AML-193 (cell line): ENCODE results near the gene CD48.
A peak's percentile ranks its signal among the peaks of the same experiment; 100 is the strongest.
"Not testable (repeated sequence)": the region's sequence is repeated elsewhere in the genome, so short reads cannot be mapped to it uniquely, and the experiment has no call there.

ENCODE experiments used
- DNase-seq, 2 experiments: peaks; one replicate each; lab custom pipeline; 2025; lab: John Stamatoyannopoulos, UW

The CD48 gene

DNA sequence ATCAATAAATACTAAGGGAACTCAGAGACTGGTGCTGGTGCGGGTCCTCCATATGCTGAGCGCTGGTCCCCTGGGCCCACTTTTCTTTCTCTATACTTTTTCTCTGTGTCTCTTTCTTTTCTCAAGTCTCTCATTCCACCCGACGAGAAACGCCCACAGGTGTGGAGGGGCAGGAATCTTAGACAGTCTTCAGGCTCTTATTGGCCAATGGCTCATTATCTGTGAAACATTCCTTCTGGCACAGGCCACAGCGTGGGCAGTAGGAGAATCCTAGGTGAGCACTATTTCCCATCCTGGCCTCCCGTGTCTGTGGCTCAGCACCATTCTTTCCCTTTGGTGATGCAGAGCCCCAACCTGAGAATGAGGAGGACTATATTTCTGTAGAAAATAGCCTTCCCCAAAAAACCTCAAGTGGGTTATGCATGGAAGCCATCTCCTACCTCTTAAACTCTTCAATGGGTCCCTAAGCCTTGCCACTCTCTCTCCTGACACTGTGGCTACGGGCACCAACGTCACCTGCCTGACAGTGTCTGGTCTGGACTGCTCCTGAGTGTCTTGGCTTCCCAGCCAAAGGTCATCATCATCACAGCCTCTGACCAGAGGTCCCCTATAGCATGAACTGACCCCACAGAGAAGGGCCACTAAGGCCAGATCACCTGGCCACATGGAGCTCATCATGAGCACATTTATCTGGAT is 58.5 kb downstream of the CD48 start:
- DNase-seq = no peak

- not testable (repeated sequence) for DNase-seq
Measured at GRCh38 chr1:160652065-160652641, 59.5 kb downstream of the CD48 start.

DNA sequence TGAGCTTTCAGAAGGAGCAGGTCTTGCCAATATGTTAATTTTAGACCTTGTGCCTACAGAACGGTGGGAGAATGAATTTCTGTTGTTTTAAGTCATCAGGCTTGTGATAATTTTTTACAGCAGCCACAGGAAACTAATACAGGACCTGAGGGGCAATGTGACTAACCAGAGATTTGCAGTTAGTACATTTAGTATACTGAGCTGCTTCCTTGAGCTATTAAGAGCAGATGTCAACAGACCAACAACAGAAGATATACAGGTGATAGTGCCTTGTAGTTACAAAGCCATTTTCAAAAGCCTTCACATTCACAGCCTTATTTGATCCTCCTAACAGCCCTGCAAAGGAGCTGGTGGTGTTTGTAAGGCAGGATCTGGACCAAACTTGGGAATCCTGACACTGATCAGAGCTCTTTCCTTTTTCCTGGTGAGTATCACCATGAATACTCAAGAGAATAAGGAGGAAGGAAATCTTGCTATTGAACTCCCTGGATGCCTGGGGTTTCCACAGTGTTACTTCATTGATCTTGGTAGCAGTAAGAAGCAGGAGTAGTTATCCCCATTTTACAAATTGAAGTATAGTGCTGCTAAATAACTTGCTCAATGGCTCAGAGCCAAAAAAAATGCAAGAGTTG is 60.1 kb downstream of the CD48 start:
- DNase-seq = no peak

- DNase-seq = no peak
Measured at GRCh38 chr1:160647329-160647720, 64.3 kb downstream of the CD48 start.

DNA sequence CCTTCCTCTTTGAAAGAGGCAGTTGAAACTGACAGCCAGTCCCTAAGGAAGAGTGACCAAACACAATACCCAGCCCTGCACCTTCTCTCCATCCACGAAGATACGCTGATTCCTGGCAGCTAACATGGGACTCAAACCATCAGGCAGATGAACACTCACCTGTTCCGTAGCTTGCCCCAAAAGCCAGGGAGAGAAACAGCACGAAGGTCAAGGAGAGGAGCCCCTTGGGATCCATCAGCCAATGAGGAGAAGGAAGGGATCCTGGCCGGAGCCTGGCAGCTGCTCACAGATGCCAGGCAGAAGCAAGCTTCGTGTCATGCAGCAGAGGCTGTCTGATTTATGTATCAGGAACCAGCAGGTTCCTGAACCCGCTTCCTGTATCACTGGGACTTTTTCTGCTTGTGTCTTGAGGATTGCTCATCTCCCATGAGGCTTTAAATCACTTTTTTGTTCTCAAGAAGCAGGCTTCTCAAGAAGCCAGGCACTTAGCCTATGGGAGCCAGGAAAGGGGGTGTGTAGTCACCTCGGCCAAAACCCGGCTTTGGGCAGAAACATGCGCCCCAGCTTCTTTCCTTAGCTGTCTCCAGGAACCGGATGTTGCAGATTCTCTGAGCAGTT is 64.8 kb downstream of the CD48 start, which contains the start of gene SLAMF1:
TSS of gene SLAMF1 (minus strand) at position 334 of the 618 bp plus-strand sequence. CDS start at position 235, 99 bp downstream.
- DNase-seq = no peak

DNA sequence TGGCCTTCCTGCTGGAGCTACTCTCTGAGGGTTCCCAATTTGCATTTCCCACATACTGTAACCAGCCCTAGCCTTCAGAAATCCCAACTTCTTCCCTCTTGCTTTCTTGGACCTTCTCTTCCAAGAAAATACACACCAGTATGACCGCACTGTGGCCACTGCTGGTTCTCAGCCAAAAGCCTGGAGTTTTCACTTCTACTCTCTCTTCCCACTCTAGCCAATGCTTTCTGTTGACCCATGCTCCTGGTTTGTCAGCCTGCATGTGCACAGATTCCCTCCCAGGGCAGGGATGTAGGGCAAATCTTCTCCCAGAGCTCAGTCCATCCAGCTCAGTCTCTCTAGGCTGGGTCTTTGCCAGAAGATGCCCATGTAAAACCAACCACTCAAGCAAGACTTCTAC is 65.4 kb downstream of the CD48 start:
- DNase-seq = no peak

GRCh38 chr1:160645386-160646130 is 66.1 kb downstream of the CD48 start:
- no peak for DNase-seq

DNA sequence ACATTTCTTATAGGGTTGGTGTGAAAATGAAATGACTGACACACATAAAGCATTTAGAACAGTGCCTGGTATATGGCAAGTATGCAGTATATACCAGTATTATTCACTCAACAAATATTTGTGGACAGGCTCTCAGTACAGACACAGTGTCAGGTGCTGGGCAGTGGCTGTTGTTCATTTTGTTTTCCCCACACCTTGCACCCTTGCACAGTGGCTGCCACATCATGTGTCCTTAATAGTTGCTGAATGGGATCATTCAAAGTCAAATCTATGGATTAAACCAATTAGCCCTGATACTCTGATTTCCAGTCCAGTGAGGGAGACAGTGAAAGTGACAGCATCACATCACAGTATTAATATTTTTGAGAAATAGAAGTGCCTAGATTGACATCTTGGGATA is 67.2 kb downstream of the CD48 start:
- no peak for DNase-seq

DNA sequence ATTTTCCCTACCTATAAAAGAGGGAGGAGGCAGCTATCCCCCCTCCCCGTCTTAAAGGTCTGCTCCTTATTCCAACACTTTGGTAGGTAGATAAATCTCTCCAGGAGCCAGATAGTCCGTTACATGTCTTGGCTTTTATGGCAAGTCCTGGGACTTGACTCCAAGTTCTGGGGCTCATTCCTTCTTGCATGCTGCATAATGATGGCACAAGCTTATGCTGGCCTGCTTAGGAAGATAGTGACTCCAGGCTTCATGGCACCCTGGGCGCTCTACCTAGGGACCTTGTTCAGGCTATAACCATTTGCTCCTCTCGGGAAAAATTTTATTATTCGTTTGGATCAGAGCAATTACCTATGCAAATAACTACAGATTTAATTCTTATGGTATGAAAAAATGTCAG is 68.5 kb downstream of the CD48 start:
- no peak for DNase-seq

- DNase-seq = no peak
Measured at GRCh38 chr1:160642281-160642644, 69.4 kb downstream of the CD48 start.

DNA sequence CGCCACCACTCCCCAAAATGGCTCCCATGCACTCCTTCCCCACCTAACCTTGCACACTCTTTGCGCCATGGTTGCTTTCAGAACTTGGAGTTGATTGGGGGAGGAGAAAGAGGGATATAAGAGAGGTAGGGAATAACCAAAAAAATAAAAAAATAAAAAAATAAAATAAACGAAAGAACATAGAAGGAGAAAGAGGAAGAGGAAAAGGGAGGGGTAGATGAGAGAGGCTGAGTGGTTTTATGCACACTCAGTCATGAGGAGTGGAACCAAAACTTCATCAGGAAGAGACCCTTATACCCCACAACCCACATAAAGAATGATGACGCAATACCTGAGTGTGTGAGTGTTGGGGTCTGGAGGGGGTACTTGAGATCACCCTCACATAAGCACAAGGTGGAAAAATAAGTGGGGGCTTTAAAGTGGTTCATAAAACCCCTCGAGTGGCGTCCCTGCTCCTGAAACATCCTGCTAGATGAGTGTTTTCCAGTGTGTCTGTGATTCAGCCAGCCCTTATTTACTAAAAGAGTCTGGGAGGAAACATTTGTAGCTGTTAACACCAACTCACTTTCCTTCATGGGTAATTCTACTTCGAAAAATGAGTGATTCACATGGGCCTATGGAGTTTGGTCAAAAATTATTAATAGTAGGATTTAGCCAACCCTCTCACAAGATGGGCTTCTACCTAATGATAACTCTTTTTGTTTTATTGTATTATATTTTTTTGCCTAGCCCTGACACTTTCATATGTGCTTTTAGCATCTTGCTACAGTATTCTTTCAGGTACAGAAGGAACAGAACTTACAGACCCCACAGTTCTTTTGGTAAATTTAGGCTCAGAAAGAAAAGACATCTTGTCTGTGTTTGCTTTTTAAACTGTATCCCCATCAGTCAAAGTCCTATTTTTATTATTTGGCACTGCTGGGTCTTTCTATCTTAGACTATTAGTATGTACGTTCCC is 70.0 kb downstream of the CD48 start:
- no peak for DNase-seq

DNA sequence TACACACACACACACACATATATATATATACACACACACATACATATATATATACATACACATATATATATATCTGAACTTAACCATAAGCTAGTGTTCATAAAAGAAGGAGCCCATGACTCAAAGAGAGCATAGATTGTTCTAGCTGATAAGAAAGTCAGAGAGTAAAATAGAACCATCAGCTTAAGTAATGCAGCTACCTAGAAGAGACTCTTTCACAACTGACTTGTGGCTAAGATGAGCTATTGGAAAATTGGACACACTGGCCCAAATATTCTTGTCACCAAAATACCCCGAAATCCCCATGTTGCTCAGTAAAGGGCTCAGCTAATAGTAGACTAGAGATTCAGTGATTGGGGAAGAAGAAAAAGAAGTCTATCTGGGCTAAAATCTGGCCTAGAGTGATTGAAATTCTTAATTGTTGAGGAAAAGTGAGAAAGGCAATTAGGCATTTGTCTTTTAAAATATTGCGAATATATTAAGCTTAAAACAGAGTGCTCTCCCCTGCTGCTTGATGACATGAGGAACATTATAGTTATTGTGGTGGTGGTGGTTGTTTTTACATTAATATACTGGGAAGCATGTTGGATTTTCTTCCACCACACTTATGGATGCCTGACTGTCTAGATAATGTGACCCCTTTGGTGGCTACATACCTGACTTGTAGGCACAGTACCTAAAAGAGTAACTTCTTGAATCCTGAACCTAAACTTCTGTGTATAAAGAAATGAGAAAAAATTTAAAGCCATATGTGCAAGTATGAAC is 71.1 kb downstream of the CD48 start:
- peak; percentile 16 to 19 for DNase-seq

DNA sequence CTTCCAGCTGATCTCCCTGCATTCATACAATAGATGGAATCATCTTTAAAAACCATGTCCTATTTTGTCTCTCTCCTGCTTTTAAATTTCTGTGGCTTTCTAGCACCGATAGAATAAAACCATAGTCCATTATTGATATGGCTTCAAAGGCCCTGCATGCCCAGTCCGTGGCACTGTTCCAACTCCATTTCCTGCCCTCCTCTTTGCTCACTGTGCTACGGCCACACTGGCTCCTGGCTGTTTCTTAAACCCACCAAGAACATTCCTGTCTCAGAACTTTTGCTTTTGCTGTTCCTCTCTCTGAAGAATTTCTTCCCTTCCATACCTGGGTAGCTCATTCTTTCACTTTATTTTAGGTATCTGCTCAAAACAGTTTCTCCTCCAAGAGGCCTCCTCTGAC is 72.0 kb downstream of the CD48 start:
- DNase-seq = no peak

DNA sequence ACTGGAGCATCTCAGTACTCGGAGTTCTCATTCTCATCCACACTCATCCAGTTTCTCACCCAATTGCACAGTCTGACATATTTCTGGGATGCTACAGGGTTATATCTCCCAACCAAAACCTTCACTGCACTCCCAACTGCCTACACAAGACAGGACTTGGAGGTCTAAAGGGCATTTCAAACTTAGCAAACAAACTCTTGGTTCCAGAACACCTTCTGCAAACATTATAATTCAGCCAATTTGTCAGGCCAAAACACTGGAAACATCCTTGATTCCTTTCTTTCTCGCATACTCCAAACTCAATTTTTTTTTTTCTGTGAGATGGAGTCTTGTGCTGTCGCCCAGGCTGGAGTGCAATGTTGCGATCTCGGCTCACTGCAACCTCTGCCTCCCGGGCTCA is 72.7 kb downstream of the CD48 start:
- DNase-seq = no peak

DNA sequence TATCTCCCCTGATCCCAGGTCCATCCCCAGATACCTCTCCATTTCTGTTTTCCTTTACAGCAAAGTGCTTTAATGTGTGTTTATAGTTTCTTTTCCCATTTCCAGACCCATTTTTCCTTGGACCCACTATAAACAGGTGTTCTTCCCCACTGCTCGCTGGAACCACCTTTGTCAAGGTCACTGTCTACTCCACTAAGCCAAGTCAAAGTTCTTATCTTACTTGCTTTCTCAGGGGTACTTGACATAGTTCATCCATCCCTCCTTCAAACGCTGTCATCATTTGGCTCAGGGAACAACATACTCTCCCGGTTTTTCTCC is 73.1 kb downstream of the CD48 start:
- no peak for DNase-seq

GRCh38 chr1:160637821-160638539 is 73.6 kb downstream of the CD48 start:
- DNase-seq = no peak

DNA sequence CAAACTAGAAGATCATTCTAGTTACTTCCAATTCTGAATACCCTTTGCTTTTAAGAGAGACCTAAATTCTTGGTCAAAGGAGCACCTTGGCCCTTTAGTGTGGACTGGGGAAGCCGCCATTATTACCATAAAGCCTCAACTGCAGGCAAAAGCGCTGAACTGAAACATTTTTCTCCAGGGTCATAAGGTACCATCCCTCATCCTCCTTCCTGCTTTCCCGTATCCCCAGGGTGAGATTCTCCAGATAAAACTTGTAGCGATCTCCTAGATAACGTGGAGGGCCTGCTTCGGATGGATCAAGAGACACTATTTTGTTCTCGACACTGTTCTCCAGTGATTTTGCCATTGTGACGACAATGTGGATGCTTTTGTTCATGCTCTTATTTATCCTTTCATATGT is 74.6 kb downstream of the CD48 start:
- no peak for DNase-seq

DNA sequence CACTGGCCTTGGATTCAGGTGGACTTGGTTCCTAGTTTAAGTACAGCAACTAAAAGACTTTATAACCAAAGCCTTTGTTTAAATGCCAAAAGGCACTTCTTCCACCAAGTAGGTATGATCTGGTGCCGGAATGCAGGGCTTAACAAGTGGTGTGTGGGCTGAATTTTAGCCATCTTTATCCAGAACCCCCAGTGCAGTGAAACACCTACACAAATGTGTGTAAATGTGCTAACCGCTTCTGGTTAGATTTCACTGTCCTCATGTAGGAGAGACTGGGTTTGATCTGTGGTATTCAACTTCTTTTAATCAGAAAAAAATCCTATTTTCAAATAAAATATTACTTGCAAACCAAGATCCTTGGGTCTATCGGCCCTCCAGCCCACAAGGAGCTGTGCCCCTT is 75.1 kb downstream of the CD48 start:
- no peak for DNase-seq

GRCh38 chr1:160636076-160636475 is 75.5 kb downstream of the CD48 start:
- no peak for DNase-seq
